Upper lobe of left lung (tissue), 6 donors: Measurements from ENCODE around the gene MIGA2. TPM values are rescaled to one million over a fixed set of nuclear protein-coding genes. Genes with fewer than 3 reads are reported as not detected.
A peak's percentile ranks its signal among the peaks of the same experiment; 100 is the strongest.

Source experiments
- ATAC-seq, 2 donors: fragments of 200-7000 bp; cut with Tn5 transposase; one replicate each; pipeline ENCODE4 v1.9.1; 2022; ENCODE audit warnings: mild to moderate bottlenecking in 2 of 2, moderate library complexity in 2 of 2; ENCODE audit not compliant: low FRiP score in 2 of 2
- DNase-seq, 2 donors: peaks; one replicate each; pipeline ENCODE4 v3.0.0-alpha.2; 2019 to 2020
- H3K27ac ChIP-seq, 4 donors: fragments of 200-600 bp; sonication (generic); one replicate each; pipeline ENCODE4 v1.5.1; 2016 to 2019
- H3K27me3 ChIP-seq, 4 donors: fragments of 200-600 bp; sonication (generic); one replicate each; pipeline ENCODE4 v1.5.1; 2017 to 2019
- H3K36me3 ChIP-seq, 4 donors: fragments of 200-600 bp; sonication (generic); one replicate each; pipeline ENCODE4 v1.5.1; 2016 to 2019
- H3K4me1 ChIP-seq, 4 donors: fragments of 200-600 bp; sonication (generic); one replicate each; pipeline ENCODE4 v1.5.1; 2018 to 2019
- H3K4me3 ChIP-seq, 4 donors: fragments of 200-600 bp; sonication (generic); one replicate each; pipeline ENCODE4 v1.5.1; 2017 to 2019; ENCODE audit warnings: mild to moderate bottlenecking in 2 of 4, moderate library complexity in 1 of 4
- H3K9me3 ChIP-seq, 4 donors: fragments of 200-600 bp; sonication (generic); one replicate each; pipeline ENCODE4 v1.5.1; 2018 to 2019
- CTCF ChIP-seq, 6 experiments: fragments of 450-650 bp in 4 of 6; fragments of 200-600 bp in 2 of 6; sonication (generic) in 2 of 6; IDR thresholded peaks; one replicate each; pipeline ENCODE4 v1.5.1; 2016 to 2019; ENCODE audit warnings: antibody characterized with exemption in 6 of 6
- EP300 ChIP-seq, 4 donors: sonication (generic); formaldehyde crosslinking; IDR thresholded peaks; one replicate each; pipeline ENCODE4 v1.5.1; 2017; ENCODE audit warnings: antibody characterized with exemption in 4 of 4, control low read depth in 2 of 4
- POLR2A ChIP-seq, 4 donors: fragments of 450-650 bp; IDR thresholded peaks; one replicate each; pipeline ENCODE4 v1.5.1; 2016 to 2017; ENCODE audit warnings: antibody characterized with exemption in 4 of 4, mild to moderate bottlenecking in 2 of 4
- POLR2AphosphoS5 ChIP-seq, 2 donors: sonication (generic); formaldehyde crosslinking; IDR thresholded peaks; one replicate each; pipeline ENCODE4 v1.5.1; 2017; ENCODE audit warnings: antibody characterized with exemption in 2 of 2
- WGBS, 2 donors: methylation state at CpG; one replicate each; pipeline ENCODE4 v1.1.5; 2017 to 2018; 5-methylcytosine and 5-hydroxymethylcytosine counted together
- total RNA-seq, 6 donors: library from RNA; depleted of rRNA in 4 of 6; stranded (reverse); fragments of >200 nt in 4 of 6; gene quantifications; one replicate each; pipeline versions ENCODE4 v1.1.0 to v1.2.1, GENCODE V29; 2016 to 2021
- donor health status: DM: no; HTN: no; CAD: no; lungs with moderate emphysema.
- donor health status: DM: no; HTN: yes; CAD: no; lungs with severe emphysema.

Gene MIGA2
- total RNA-seq = 10 to 100 TPM; 18.6 to 95.3 (median 28.6) TPM

GRCh38 chr9:129036241-129036922, at the start of gene MIGA2:
Gene MIGA2, plus strand, starts transcription at chr9:129036626. Its CDS starts 3,969 bp downstream, at chr9:129040595.
- peak in 2 of 6 experiments; percentile 23 to 32 for TF ChIP-seq CTCF (IDR thresholded peaks at IDR 0.05)
- peak; percentile 82 to 94 for TF ChIP-seq POLR2AphosphoS5 (IDR thresholded peaks at IDR 0.05)
- peak in 3 of 4 donors; percentile 65 to 95 (median 76) for TF ChIP-seq POLR2A (IDR thresholded peaks at IDR 0.05)
- peak in 1 of 4 donors; percentile 19 for TF ChIP-seq EP300 (IDR thresholded peaks at IDR 0.05)
- DNase-seq (peak; percentile 98 to 99), ATAC-seq (peak; percentile 97 to 99)
- Histone ChIP-seq H3K9me3 (no peaks in the 10 kb centered on the region), H3K27ac (peak within 1 kb of the TSS; percentile 54 to 89 (median 78)), H3K4me1 (peaks cover 19 to 26% (median 23%) of the 10 kb centered on the region in 4 donors), H3K27me3 (no peaks in the 10 kb centered on the region), H3K36me3 (peaks cover 5 to 11% (median 7%) of the 10 kb centered on the region in 4 donors), H3K4me3 (peak within 1 kb of the TSS; percentile 72 to 98 (median 91))
- 0% methylated on average over 42 to 46 of the region's 49 CpGs for WGBS, 2 donors

- Histone ChIP-seq H3K4me3 (no peak overlapping the region), H3K4me1 (no peaks in the 10 kb centered on the region), H3K9me3 (no peaks in the 10 kb centered on the region), H3K36me3 (peaks cover 39 to 100% (median 88%) of the 10 kb centered on the region in 4 donors), H3K27me3 (no peaks in the 10 kb centered on the region), H3K27ac (no peak overlapping the region)
- WGBS, 2 donors = 94 to 97% methylated on average over 5 of the region's 5 CpGs
- DNase-seq (no peak), ATAC-seq (no peak)
- TF ChIP-seq POLR2AphosphoS5 (IDR thresholded peaks at IDR 0.05) = no peak
- no peak for TF ChIP-seq EP300 (IDR thresholded peaks at IDR 0.05)
- TF ChIP-seq CTCF (IDR thresholded peaks at IDR 0.05) = no peak
- no peak for TF ChIP-seq POLR2A (IDR thresholded peaks at IDR 0.05)
These were observed 49.8 kb upstream of the MIGA2 start for GRCh38 chr9:128986671-128987070.

GRCh38 chr9:128987805-128988204, 48.6 kb upstream of the MIGA2 start:
- DNase-seq (no peak), ATAC-seq (peak in 1 of 2 donors; percentile 26)
- no peaks in the 10 kb centered on the region for H3K4me1 ChIP-seq
- H3K27me3 ChIP-seq = no peaks in the 10 kb centered on the region
- no peak overlapping the region for H3K27ac ChIP-seq
- WGBS, 2 donors = 95% methylated on average over 5 of the region's 5 CpGs
- no peak overlapping the region for H3K4me3 ChIP-seq
- no peaks in the 10 kb centered on the region for H3K9me3 ChIP-seq
- peaks cover 28 to 99% (median 83%) of the 10 kb centered on the region in 4 donors for H3K36me3 ChIP-seq
- TF ChIP-seq EP300 (IDR thresholded peaks at IDR 0.05) = no peak
- no peak for TF ChIP-seq CTCF (IDR thresholded peaks at IDR 0.05)
- TF ChIP-seq POLR2A (IDR thresholded peaks at IDR 0.05) = no peak
- no peak for TF ChIP-seq POLR2AphosphoS5 (IDR thresholded peaks at IDR 0.05)

- Histone ChIP-seq H3K36me3 (peaks cover 19 to 99% (median 82%) of the 10 kb centered on the region in 4 donors), H3K27ac (no peak overlapping the region), H3K27me3 (no peaks in the 10 kb centered on the region), H3K4me3 (no peak overlapping the region), H3K4me1 (no peaks in the 10 kb centered on the region), H3K9me3 (no peaks in the 10 kb centered on the region)
- no peak for DNase-seq
- no peak for TF ChIP-seq CTCF (IDR thresholded peaks at IDR 0.05)
- TF ChIP-seq EP300 (IDR thresholded peaks at IDR 0.05) = no peak
- TF ChIP-seq POLR2AphosphoS5 (IDR thresholded peaks at IDR 0.05) = no peak
- TF ChIP-seq POLR2A (IDR thresholded peaks at IDR 0.05) = no peak
- 86 to 99% methylated on average over 3 to 7 of the region's 7 CpGs for WGBS, 2 donors
- no peak for ATAC-seq
These were observed 43.4 kb upstream of the MIGA2 start for GRCh38 chr9:128992995-128993394.
